Embryonic facial prominence (tissue), 1 donor: Measurements from ENCODE around the gene WDR74.
"Not testable (repeated sequence)": the region's sequence is repeated elsewhere in the genome, so short reads cannot be mapped to it uniquely, and the experiment has no call there.

Experiments
- DNase-seq: peaks from one replicate; pipeline ENCODE4 v3.0.0-alpha.2; 2016; ENCODE audit errors: extremely low spot score

Gene WDR74

DNA sequence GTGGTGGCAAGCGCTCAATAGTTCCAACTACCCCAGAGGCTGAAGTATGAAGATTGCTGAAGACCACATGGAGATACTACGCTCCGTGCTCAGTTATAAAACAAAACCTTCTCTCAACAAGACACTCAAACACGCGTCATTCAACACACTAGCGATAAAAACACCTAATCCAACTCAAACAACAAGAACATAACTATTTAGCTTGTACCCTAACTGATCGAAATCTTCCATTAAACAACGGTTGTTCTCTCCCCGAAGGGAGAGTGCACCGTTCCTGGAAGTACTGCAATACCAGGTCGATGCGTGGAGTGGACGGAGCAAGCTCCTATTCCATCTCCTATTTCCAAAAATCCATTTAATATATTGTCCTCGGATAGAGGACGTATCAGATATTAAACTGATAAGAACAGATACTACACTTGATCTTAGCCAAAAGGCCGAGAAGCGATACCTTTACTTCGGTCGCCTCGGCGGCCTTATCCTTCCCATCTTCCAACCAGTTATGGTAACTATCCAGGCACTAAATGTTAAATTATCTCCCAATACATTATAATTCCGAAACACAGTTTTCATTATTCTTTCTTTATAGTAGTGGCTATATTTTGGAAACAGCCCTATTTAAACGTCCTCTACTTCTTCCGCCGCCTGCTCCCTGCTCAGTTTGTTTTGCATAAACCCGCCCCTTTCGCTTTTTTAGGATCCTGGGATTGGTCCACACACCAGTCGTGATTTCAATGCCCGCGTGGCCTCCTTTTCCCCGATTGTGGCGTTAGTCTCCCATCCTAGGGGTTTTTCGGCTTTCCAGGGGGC, 2.2 kb upstream of the WDR74 start:
- peak; percentile 98 for DNase-seq

DNA sequence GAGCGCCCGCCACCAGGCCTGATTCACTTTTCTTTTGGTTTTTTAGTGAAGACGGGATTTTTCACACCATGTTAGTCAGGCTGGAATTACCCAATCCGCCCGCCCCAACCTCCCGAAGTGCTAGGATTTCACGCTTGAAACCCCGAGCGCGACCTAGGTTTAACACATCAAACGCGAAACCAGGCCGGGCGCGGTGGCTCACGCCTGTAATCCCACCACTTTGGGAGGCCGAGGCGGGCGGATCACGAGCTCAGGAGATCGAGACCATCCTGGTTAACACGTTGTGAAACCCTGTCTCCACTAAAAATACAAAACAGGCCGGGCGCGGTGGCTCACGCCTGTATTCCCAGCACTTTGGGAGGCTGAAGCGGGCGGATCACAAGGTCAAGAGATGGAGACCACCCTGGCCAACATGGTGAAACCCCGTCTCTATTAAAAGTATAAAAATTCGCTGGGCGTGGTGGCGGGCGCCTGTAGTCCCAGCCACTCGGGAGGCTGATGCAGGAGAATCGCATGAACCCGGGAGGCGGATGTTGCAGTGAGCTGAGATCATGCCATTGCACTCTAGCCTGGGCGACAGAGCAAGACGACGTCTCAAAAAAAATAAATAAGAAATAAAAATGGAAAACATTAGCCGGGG, 1.5 kb upstream of the WDR74 start:
- DNase-seq: not testable (repeated sequence)

DNA sequence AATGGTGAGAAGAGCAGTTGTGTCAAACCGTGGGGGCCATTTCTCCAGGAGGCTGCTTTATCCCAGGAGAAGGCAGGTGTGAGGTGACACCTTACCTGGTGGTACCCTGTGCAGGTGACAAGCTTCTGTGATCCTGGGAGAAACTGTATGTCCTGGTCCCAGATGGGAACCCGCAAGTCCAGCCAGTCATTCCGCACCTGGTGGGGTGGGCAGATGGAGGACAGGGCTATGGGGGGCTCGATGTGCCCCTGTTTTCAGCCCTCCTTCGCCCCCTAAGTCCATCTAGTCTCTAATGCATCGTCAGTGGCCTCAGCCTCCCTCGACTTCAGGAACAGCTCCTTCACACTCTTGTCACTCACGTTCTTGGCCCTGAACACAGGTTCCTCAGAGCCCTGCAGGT, 4.1 kb downstream of the WDR74 start:
- DNase-seq: no peak

DNA sequence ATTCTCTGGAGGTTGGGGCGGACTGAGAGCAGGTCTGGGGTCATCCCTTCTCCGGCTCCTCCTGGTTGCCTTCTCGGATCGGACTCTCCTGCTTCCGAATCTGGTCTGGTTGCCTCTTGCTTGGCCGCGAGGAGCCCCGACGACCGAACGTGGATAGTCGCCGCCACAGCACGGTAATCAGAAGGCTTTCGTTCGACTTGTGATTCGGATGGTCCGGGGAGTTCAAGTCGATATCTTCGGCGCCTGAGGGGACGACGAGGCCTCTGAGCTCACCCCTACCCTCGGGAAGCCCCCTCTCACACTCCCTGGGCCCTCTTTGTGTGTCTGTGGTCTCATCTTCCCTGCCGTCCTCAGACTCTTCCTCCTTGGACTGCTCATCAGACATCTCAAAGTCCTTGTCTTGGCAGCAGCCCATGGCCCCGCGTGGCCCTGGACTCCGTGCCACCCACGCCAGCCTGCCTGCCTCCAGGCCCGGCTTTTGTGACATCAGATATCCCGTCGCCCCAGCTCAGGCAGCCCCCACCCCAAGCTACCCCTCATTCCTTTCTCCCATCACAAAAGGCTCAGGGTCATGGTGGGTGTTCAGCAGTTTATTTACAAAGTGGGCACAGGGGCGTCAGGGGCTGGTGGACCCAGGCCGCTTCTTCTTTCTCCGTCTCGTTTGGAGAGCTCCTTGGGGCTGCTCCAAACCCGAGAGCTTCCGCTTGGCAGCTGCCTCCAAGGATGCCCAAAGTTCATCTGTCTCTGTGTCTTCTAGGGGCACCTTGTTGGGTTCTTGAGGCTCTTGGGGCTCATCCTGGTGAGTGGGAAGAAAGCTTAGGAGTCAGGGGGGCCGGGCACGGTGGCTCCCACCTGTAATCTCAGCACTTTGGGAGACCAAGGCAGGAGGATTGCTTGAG, 6.8 kb downstream of the WDR74 start, which contains the start of gene TEX54:
Gene TEX54, minus strand, starts transcription at position 506 of the 899 bp plus-strand sequence.
- no peak for DNase-seq

DNA sequence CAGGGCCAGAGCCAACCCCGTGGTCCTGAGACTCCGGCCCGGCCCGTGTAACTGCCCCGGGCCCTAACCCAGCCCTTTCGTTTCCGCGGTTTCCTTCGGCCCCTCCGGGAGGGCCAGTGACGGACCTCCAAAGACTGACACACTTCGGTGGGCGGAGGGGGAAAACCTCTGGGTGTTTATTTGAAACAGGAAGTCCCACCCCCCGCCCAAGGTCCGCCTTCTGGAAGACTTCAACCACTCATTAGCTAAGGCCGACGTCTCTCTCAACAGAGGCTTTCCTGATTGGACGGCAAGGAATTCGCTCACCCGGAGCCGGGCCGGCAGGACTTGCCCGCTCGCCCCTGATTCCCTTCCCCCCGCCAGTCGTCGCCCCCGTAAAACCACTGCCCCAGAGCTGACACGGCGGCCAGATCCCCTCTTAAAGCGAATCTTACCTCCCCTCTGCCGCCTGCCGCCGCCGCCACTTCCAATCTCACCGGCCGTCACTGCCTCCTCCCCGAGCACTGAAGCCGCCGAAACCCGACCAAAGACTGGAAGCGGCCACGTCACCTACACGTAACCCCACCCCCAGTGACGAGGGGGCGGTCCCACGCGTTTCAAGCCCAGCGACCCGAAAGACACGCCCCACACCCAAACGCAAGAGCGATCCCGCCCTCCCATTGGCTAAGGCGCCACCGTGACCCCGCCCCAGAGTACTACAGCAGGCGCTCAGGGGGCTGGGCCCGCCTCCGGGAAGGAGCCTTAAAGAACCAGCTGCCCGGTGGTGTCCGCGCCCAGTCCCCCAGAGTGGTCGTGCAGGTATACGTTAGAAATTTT, 7.7 kb downstream of the WDR74 start, which contains the start of gene STX5:
Gene STX5, minus strand, starts transcription at position 532 of the 816 bp plus-strand sequence. CDS start 808 bp downstream, outside the sequence.
- peak; percentile 98 for DNase-seq

DNA sequence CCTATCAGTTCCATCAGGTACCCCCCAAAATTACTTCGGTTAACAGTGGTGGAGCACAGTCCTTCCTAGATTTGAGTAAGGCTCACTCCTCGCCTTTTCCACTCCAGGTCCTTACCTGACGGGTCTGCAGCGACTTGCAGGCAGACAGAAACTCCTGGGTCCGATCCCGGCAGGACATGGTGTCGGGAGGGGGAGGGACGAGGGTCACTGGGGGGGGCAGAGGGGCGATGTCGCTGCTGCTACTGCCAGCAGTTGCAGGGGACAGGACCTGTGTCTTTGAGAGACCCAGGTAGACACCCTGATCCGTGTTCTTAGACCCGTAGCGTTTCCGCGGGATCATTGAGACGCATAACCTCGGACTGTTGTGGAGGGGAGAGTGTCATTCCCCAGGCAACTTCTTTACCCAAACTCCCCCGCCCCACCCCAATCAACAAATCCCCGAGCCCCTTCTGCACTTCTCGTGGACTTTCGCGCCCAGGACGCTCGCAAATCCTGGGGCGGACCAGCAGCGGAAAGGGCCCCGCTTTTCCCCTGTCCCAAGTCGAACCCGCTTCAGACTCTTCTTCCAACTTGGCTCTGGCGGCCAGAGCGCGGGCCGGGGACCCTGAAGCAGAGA, 8.4 kb downstream of the WDR74 start:
- no peak for DNase-seq

DNA sequence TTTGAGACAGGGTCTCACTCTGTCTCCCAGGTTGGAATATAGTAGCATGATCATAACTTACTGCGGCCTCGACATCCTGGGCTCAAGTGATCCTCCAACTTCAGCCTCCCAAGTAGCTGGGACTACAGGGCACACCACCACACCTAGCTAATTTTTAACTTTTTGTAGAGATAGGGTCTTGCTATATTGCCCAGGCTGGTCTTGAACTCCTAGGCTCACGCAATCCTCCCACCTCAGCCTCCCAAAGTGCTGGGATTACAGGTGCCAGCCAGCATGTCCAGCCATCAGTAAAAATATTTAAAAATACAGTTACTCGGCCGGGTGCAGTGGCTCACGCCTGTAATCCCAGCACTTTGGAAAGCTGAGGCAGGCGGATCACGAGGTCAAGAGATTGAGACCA, 11.3 kb downstream of the WDR74 start:
- not testable (repeated sequence) for DNase-seq

DNA sequence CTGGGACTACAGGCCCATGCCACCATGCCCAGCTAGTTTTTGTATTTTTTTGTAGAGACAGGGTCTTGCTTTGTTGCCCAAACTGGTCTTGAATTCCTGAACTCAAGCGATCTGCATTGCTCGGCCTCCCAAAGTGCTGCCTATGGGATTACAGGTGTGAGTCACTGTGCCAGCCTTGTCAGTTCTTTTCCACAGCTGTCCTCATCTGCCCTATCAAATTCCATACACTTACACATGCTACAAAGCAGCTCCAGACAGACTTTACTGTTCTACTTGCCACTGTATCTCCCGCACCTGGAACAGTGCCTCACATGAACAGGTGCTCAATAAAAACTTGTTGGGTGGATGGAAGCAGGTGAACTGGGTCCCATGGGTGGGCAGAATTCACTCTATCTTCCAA, 15.7 kb downstream of the WDR74 start:
- DNase-seq: no peak

DNA sequence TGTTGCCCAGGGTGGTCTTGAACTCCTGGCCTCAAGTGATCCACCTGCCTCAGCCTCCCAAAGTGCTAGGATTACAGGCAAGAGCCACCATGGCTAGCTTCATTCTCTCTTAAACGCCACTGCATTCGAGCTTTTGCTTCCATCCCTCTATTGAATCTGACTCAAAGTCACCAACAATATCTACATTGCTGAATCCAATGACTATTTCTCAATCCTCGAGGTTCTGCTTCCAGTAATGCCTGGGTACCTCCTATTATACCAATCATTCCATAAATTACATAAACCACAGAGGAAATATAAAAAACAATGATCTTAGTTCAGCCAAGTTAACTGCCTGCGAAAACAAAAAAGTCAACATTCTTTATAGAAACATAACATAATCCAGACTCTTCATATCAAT, 22.3 kb downstream of the WDR74 start:
- DNase-seq: no peak

DNA sequence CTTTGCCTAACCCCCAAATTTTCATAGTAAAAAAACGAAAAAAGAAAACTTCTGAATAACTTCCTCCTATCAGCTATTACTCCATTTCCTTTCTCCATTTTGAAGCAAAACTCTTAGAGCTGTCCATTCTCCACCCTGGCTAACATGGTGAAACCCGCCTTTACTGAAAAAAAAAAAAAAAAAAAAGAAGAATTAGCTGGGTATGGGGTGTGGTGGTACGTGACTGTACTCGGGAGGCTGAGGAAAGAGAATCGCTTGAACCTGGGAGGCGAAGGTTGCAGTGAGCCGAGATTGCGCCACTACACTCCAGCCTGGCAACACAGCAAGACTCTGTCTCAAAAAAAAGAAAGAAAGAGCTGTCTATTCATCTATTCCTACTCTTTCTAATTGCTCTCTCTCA, 22.8 kb downstream of the WDR74 start:
- DNase-seq: no peak

DNA sequence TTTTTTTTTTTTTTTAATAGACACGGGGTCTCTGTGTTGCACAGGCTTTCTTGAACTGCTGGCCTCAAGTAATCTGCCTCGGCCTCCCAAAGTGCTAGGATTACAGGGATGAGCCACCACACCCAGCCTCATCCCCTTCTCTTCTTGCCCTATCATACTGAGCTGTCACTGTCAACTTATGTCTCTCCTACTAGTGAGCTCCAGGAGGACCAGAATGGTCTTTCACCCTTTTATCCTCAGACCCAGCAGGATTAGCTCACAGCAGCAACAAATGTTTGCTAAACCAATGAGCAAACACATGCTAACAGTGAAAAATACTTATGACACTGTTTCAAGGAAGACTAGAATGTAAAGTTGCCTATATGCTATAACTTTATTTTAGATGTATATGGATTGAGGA, 27.7 kb downstream of the WDR74 start:
- no peak for DNase-seq

DNA sequence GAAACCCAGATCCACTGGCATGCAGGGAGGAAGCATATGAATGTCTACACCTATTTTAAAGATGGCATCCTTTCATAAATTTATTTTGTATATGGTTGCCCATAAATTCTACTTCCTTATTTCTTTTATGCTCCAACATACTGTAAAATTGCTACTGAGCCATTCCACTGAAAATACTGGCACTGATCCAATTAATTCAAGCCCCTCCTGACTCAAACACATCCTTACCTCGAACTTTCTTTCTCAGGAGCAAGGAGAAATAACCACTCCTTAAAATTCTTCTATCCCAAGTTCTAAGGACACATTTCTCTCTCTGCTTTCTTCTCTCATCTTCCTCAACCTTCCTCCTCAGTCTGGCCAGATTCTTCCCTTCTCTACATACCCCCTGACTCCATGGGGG, 28.6 kb downstream of the WDR74 start:
- DNase-seq: no peak

DNA sequence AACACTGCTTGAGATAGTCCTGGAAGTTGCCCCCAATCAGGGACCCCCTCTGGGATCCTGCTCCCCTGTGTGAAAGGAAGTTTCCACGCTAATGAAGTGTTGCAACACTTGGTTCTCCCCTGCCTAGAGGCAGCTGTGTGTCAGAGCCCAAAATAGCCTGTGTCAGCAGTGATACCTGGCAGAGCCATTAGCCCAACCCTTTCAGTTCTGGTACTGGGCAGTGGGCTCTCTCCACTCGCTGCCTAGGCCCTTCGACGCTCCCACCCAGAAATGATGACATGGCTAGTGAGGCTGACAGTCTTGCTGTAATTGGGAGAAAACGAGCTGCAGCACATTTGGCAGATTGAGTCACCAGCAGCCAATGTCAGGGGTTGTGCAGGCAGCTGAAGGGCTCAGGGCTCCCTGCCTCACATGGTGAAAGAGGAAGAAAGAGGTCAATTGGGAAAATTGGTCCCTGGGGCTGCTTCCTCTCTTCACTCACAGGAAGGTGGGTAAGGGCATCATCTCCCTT, 32.7 kb downstream of the WDR74 start:
- DNase-seq: no peak

DNA sequence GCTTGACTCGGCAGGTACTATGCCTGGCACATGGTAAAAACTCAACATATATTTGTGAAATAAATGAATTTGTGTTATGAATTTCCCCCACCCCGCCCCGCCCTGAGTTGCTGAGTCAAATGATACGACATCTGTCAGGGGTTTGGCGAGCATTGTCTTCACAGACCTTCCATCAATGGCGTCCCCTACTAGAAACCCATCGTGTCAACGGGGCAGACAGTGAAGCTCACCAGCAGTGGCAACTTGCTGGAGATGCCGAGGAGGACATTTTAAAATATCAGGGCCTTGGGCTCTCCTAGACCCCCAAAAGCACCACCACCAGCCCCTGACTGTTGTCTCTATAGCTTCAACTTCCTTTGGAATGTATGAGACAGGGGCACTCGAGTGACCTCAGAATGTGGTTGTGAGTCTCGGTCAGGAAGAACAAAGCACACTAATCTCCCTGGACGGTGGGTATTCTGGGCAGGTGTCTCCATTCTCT, 33.4 kb downstream of the WDR74 start:
- DNase-seq: no peak

DNA sequence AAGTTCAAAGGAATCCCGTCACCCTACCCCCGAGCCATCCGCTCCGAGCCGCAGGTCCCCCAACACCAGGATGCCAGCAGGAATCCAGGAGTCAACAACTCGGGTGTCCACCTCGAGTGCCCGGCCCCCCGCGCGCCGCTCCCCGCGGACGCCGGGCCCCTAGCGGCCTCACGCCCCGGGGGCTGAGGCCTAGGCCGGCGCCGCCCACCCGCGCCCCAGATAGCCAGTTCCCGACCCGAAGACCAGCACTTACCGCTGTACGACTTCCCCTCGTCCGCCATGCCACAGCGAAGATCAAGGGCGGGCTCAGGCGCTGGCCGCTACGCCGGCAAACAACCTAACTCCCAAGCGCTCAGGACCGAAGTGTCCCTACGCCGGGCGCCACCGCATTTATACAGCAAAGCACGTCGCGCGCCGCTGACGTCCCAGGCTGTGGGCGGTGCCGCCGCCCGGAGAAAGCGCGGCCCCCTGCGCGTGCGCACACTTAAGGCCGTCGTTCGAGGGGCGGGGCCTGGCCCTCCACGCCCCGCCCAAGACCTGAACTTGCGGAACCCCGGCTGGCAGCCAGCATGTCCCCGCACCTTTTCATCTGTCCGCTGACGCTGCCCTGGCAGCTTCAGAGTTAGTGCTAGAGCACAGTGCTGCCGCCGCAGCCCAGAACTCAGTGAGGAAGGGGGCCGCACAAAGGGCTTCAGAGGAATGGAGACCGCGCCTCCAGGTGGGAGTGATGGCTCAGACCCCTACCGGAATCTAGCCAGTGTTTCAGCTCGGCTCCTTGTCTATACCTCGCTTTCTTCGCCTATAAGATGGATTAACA, 34.1 kb downstream of the WDR74 start, which contains the start of gene NXF1:
Gene NXF1, minus strand, starts transcription at position 365 of the 817 bp plus-strand sequence. Its CDS starts 84 bp downstream, at position 281.
- peak; percentile 90 for DNase-seq

DNA sequence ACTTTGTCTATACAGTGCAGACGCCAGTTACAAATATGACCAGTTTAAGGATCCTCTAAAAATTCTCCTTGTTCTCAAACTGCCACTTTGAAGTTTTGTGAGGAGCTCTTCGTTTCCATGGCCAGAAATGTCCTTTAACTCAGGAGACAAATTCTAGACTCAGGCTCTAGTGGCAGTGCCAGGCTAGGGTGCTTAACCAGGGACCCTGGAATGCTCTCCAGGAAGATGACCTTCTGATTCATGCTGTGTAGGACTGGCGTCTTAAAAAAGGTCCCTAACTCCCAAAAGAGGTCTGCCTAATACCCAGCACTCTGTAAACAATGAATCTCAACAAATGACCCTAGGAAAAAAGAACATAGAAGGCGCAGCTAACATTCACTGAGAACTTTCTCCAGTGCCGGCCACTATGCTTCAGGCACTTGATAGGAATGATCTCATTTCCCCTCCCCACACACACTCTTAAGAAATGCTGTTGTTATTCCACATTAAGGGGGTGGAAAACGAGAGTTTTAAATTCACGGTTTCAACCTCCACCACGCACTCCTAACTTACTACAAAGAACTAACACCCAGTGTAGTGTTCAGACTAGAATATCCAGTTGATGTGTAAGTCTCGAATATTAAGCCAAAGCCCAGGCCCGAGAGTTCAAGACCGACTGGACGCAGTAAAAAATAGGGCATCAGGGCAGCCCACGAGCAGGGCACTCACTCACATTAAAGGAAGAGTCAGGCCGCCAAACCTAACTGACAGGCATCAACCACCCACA, 34.9 kb downstream of the WDR74 start:
- no peak for DNase-seq

DNA sequence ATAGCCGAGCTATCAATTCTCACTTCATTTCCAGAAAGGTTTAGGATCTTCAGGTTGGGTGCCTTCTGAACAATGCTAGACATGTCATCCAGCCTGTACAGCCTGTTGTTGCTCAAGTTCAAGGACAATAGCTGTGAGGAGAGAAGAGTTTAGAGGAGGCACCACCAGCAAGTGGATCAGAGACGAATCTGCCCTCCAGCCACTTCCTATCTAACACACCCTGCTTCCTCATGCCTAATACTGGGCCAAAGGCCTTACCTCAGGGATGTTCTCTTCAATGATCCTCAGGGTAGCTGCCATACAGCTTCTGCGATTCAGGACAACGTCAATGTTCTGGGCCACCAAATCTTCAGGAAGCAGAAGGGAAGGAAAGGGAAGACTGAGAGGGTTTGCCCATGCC, 38.3 kb downstream of the WDR74 start:
- DNase-seq: no peak

DNA sequence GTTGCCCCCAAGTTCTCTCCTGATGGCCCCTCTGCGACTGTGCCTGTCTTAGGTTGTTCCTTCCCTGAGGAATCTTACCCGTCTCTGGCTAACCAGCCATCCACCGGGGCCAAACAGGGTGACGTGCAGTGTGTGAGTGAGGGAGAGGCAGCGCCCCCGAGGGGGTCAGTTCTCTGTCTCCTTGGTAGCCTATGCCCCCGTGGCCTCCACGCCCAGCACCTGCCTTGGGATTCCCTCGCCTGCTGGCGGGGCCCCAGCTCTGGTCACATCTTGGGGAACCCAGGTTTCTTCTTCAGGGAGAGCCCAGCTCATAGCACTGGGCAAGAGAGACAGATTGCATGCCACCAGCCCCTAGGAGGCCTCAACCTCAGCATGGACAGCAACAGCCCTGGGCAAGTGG, 39.9 kb downstream of the WDR74 start:
- no peak for DNase-seq

DNA sequence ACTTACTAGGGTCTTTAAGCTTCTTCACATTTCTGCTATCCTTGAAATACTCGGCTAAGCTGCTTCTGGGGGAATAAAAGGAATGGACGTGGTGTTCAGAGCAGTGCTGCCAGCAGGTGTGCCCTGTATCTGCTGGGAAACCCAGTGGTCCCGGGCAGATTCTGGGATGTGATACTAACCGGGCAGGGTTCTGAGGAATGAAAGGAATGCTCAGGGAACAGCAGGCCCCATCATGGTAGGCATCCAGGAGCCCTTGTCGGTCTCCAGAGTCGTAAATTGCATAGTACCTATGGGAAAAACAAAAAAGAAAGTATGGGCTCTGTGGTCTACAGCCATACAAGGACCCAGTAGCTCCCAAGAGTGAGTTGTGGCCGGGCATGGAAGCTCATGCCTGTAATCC, 43.1 kb downstream of the WDR74 start:
- DNase-seq: no peak
